ENCODE results near the gene GNA15. TPM values are rescaled to one million over a fixed set of nuclear protein-coding genes. Genes with fewer than 3 reads are reported as not detected.
A peak's percentile ranks its signal among the peaks of the same experiment; 100 is the strongest.

GNA15 gene
- total RNA-seq, 1 donor: 0.36 TPM

DNA sequence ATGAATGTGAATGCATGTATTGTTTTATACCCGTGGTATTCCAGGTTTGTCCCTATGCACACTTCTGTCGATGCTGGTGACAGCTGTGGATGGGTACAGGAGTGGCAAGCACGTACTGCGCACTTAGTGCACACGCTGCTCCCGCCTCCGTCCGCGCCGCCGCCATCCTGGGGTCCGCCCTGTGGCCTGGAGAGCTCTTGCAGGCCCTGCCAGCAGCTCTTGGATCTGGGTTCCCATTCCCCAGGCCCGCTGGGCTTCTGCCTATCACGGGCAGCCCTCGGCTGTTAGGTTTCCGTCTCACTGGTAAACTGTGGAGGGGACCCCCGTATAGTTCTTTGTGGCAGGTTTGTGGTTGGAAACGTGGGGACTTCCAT is 37.7 kb upstream of the GNA15 start:
- Histone ChIP-seq H3K4me2 (ENCODE audit: insufficient read depth, low read length) (peak overlapping the region; percentile 95), H4K20me1 (ENCODE audit: insufficient read depth, low read length) (peaks cover 73% of the 10 kb centered on the region), H2AFZ (ENCODE audit: low read length) (peak overlapping the region; percentile 81), H3K36me3 (ENCODE audit: insufficient read depth, low read length) (no peaks in the 10 kb centered on the region), H3K27me3 (ENCODE audit: insufficient read depth, low read length) (no peaks in the 10 kb centered on the region), H3K4me1 (ENCODE audit: insufficient read depth, low read length) (peaks cover 36% of the 10 kb centered on the region), H3K9me3 (ENCODE audit: low read depth, low read length) (no peaks in the 10 kb centered on the region), H3K27ac (ENCODE audit: low read depth, low read length) (peak overlapping the region; percentile 71), H3K4me3 (ENCODE audit: insufficient read depth, low read length) (peak overlapping the region; percentile 64), H3K79me2 (ENCODE audit: insufficient read depth, low read length) (peaks cover 86% of the 10 kb centered on the region)
- peak; percentile 99 for DNase-seq (ENCODE audit: insufficient read length, low spot score, missing footprints)
- TF ChIP-seq, protein P1, sequence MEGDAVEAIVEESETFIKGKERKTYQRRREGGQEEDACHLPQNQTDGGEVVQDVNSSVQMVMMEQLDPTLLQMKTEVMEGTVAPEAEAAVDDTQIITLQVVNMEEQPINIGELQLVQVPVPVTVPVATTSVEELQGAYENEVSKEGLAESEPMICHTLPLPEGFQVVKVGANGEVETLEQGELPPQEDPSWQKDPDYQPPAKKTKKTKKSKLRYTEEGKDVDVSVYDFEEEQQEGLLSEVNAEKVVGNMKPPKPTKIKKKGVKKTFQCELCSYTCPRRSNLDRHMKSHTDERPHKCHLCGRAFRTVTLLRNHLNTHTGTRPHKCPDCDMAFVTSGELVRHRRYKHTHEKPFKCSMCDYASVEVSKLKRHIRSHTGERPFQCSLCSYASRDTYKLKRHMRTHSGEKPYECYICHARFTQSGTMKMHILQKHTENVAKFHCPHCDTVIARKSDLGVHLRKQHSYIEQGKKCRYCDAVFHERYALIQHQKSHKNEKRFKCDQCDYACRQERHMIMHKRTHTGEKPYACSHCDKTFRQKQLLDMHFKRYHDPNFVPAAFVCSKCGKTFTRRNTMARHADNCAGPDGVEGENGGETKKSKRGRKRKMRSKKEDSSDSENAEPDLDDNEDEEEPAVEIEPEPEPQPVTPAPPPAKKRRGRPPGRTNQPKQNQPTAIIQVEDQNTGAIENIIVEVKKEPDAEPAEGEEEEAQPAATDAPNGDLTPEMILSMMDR (IDR thresholded peaks at IDR 0.05; ENCODE audit: extremely low read depth, low read depth, low read length): peak; percentile 13

DNA sequence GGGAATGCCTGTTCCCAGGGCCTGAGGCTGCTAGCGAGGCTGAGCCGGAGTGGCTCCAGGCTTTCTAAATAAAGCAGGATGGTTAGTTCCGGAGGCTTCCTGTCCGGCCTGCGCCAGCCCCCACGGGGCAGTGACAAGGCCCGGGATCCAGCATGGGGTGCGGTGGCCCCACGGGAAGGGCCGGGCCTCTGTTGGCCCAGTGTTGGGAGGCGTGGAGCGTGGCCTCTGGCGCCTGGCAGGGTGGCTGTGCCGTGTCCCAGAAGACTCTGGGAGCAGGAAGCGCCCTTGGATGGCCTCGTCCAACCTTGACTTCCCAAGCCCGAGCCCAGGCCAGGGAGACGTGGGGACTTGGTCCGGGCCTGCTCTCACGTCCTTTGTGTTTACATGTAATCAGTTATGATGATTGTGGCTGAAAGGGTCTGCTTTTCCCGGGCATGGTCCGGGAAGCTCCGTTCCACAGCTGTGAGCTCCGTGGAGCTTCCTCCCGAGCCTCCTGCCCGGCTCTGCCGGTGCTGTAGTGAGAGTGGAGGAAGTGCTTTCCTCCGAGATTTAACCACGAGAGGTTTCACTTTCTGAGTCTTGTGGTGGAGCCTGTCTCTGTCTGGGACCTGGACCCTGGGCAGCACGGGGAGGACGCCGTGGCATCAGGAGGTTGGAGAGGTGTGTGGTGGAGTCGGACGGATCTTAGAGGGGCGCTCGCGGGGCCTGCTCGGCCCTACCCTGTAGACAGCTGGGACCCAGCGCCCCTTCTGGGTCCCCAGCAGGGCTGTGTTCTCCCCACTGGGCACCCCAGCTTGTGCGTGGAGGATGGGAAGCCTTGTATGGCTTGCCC is 37.1 kb upstream of the GNA15 start:
- Histone ChIP-seq H4K20me1 (ENCODE audit: insufficient read depth, low read length) (peaks cover 76% of the 10 kb centered on the region), H3K9me3 (ENCODE audit: low read depth, low read length) (no peaks in the 10 kb centered on the region), H2AFZ (ENCODE audit: low read length) (peak overlapping the region; percentile 81), H3K36me3 (ENCODE audit: insufficient read depth, low read length) (no peaks in the 10 kb centered on the region), H3K79me2 (ENCODE audit: insufficient read depth, low read length) (peaks cover 89% of the 10 kb centered on the region), H3K27ac (ENCODE audit: low read depth, low read length) (peak overlapping the region; percentile 71), H3K27me3 (ENCODE audit: insufficient read depth, low read length) (no peaks in the 10 kb centered on the region), H3K4me2 (ENCODE audit: insufficient read depth, low read length) (peak overlapping the region; percentile 95), H3K4me3 (ENCODE audit: insufficient read depth, low read length) (peak overlapping the region; percentile 64), H3K4me1 (ENCODE audit: insufficient read depth, low read length) (peaks cover 40% of the 10 kb centered on the region)
- TF ChIP-seq, protein P1 (IDR thresholded peaks at IDR 0.05; ENCODE audit: extremely low read depth, low read depth, low read length): no peak
- peak; percentile 96 for DNase-seq (ENCODE audit: insufficient read length, low spot score, missing footprints)

DNA sequence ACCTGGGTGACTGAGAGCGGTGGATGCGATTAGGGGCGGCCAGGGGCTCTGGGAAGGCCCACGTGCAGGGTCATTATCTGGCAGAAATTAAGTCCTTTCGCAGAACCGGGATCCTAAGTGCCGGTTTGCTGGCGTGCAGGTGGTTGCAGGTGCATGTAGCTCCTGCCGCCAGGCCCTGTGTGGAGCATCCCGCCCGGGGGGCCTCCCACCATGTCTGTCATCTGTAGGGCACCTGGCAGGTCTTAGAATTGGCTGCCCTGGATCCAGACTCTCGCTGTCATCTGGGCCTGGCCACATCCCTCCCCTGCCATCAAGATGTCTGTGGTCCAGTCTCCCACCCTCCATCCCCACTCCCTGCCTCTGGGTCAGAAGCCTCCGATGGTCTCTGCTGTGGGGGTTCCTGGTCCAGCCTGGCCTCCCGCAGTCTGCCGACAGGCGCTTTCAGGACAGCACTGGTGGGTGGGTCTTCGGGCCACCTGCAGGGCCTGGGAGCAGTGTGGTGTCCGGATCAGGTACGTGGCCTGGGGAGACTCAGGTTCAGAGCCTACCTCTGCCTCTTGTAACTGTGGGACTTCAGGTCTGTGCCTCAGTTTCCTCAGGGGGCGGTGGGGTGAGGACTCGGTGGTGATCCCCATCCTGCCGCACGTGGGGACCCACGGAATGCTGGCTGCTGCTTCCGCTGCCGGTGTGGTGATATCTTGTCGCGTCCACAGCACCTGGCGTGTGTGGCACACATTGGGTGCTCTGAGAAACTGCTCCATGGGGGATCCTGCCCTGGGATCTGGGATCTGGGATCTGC is 36.3 kb upstream of the GNA15 start:
- DNase-seq (ENCODE audit: insufficient read length, low spot score, missing footprints): peak; percentile 77
- no peaks in the 10 kb centered on the region for H3K9me3 ChIP-seq (ENCODE audit: low read depth, low read length)
- no peak overlapping the region for H3K4me3 ChIP-seq (ENCODE audit: insufficient read depth, low read length)
- no peaks in the 10 kb centered on the region for H3K36me3 ChIP-seq (ENCODE audit: insufficient read depth, low read length)
- H3K4me2 ChIP-seq (ENCODE audit: insufficient read depth, low read length): peak overlapping the region; percentile 95
- no peaks in the 10 kb centered on the region for H3K27me3 ChIP-seq (ENCODE audit: insufficient read depth, low read length)
- peaks cover 42% of the 10 kb centered on the region for H3K4me1 ChIP-seq (ENCODE audit: insufficient read depth, low read length)
- peak overlapping the region; percentile 71 for H3K27ac ChIP-seq (ENCODE audit: low read depth, low read length)
- no peak overlapping the region for H2AFZ ChIP-seq (ENCODE audit: low read length)
- H4K20me1 ChIP-seq (ENCODE audit: insufficient read depth, low read length): peaks cover 83% of the 10 kb centered on the region
- peaks cover 96% of the 10 kb centered on the region for H3K79me2 ChIP-seq (ENCODE audit: insufficient read depth, low read length)
- TF ChIP-seq, protein P1 (IDR thresholded peaks at IDR 0.05; ENCODE audit: extremely low read depth, low read depth, low read length): no peak

DNA sequence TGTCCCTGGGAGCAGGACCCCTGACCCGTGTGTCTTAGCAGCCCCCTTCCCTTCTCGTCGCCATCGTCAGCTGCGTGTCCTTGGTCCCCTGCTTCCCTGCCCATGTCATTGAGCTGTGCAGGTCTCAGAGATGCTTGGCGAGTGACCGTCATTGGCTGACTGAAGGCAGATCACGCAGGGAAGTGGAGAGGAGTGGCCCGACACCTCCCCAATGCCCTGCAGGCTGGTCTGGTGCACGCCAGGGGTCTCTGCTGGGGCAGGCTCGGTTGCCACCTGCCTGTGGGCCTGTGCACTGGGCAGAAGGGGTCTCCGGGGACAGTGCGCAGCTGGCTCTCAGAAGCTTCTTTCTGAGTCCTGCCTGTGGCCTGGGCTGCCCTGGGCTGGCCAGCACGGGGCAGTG is 35.5 kb upstream of the GNA15 start:
- Histone ChIP-seq H4K20me1 (ENCODE audit: insufficient read depth, low read length) (peaks cover 80% of the 10 kb centered on the region), H3K36me3 (ENCODE audit: insufficient read depth, low read length) (no peaks in the 10 kb centered on the region), H3K79me2 (ENCODE audit: insufficient read depth, low read length) (peaks cover 96% of the 10 kb centered on the region), H2AFZ (ENCODE audit: low read length) (no peak overlapping the region), H3K9me3 (ENCODE audit: low read depth, low read length) (no peaks in the 10 kb centered on the region), H3K4me3 (ENCODE audit: insufficient read depth, low read length) (no peak overlapping the region), H3K4me2 (ENCODE audit: insufficient read depth, low read length) (no peak overlapping the region), H3K27ac (ENCODE audit: low read depth, low read length) (no peak overlapping the region), H3K4me1 (ENCODE audit: insufficient read depth, low read length) (peaks cover 39% of the 10 kb centered on the region), H3K27me3 (ENCODE audit: insufficient read depth, low read length) (no peaks in the 10 kb centered on the region)
- TF ChIP-seq, protein P1 (IDR thresholded peaks at IDR 0.05; ENCODE audit: extremely low read depth, low read depth, low read length): no peak
- no peak for DNase-seq (ENCODE audit: insufficient read length, low spot score, missing footprints)
